ENCODE measurements around the gene ENOX1.

ENOX1 gene

DNA sequence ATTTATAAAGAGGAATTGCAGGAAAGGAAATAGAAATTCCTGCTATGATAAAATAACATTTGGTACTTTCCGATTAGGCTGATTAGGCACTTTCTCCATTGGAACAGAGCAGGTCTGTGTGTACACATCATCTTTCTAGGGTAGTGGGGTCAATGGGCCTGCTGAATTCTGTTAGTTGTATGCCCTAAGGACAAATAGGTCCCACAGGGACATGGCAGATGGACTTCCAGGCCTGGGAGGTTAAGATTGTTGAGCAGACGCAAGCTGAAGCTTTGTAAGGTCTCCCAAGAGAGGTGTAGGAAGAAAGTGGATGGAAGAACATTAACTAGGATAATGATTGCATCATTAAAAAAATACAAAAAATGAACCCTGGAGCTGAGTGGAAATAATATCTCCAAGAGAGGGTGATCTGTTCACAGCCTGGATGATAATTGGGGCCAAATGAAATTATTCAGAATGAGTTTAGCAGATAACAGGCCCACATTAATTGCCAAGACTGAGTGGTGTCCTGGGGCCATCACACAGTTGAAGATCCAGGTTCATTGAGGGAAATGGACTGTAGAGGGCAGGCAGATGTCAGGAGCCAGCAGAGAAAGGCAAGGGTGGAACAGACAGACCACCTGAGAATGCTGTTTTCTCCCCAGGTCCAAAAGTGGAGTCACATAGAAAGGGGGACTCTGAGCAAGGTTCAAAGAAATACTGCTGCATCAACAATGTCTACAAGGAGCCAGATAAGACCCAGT is 548.3 kb downstream of the ENOX1 start:
- TF ChIP-seq CTCF (IDR thresholded peaks at IDR 0.05; ENCODE audit: control insufficient read depth, insufficient read depth, low read depth, low read length, missing control alignments), result no peak
- H3K4me3 ChIP-seq (ENCODE audit: control insufficient read depth, low read depth, low read length), result no peak overlapping the region
- no peak for DNase-seq (ENCODE audit: low read depth)

DNA sequence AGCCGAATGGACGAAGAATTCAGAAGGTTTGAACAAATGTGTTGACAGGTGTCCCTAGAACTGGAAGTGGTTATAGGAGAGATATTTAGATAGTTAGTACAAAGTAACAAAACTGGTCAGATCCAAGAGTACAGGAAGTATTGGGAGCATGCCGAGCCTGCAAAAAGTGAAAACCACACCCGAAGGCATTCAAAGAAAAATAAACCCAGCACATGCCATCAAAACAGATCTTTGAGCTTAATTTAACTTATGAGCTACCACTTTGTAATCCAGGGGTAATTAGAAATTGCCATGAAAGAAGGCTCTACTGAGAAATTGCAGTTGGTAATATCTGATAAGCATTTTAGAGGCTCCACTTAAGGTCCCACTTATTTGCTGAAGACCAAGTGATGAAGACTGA is 549.2 kb downstream of the ENOX1 start:
- H3K4me3 ChIP-seq (ENCODE audit: control insufficient read depth, low read depth, low read length), result no peak overlapping the region
- no peak for DNase-seq (ENCODE audit: low read depth)
- TF ChIP-seq CTCF (IDR thresholded peaks at IDR 0.05; ENCODE audit: control insufficient read depth, insufficient read depth, low read depth, low read length, missing control alignments), result no peak

DNA sequence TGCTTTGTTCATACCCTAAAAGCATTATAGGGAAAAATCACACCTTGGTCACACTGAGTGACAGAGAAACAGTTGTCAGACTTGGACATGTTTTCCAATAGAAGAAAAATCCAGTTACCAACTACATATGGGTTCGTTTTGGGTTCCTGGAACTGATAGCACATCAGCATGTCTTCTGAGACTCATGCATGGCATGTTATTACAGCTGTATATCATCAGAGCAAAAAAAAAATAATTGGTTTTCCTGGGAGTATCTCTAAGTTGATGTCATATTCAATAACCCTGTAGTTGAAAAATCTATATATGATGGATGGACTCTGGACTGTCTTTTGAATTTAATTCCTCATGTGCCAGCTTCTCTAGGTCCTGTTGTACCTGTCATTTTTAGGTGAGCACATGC is 551.7 kb downstream of the ENOX1 start:
- DNase-seq (ENCODE audit: low read depth), result no peak
- no peak for TF ChIP-seq CTCF (IDR thresholded peaks at IDR 0.05; ENCODE audit: control insufficient read depth, insufficient read depth, low read depth, low read length, missing control alignments)
- no peak overlapping the region for H3K4me3 ChIP-seq (ENCODE audit: control insufficient read depth, low read depth, low read length)

GRCh38 chr13:43232873-43233265 is 553.9 kb downstream of the ENOX1 start:
- TF ChIP-seq CTCF (IDR thresholded peaks at IDR 0.05; ENCODE audit: control insufficient read depth, insufficient read depth, low read depth, low read length, missing control alignments), result no peak
- H3K4me3 ChIP-seq (ENCODE audit: control insufficient read depth, low read depth, low read length), result no peak overlapping the region
- DNase-seq (ENCODE audit: low read depth), result peak; percentile 59

GRCh38 chr13:43232144-43232872 is 554.5 kb downstream of the ENOX1 start:
- DNase-seq (ENCODE audit: low read depth), result no peak
- no peak overlapping the region for H3K4me3 ChIP-seq (ENCODE audit: control insufficient read depth, low read depth, low read length)
- TF ChIP-seq CTCF (IDR thresholded peaks at IDR 0.05; ENCODE audit: control insufficient read depth, insufficient read depth, low read depth, low read length, missing control alignments), result no peak

GRCh38 chr13:43230989-43231388 is 555.8 kb downstream of the ENOX1 start:
- no peak for DNase-seq (ENCODE audit: low read depth)
- TF ChIP-seq CTCF (IDR thresholded peaks at IDR 0.05; ENCODE audit: control insufficient read depth, insufficient read depth, low read depth, low read length, missing control alignments), result no peak
- H3K4me3 ChIP-seq (ENCODE audit: control insufficient read depth, low read depth, low read length), result no peak overlapping the region

All from AG09309 (cell line).